Astrocyte (in vitro differentiated cells and primary cell): ENCODE data around the gene IMPDH1. TPM values are rescaled to one million over a fixed set of nuclear protein-coding genes. Genes with fewer than 3 reads are reported as not detected.

Source experiments
- DNase-seq: peaks from one replicate; pipeline ENCODE4 v3.0.0-alpha.2; 2010; ENCODE audit warnings: low read depth
- FAIRE-seq: peaks from 2 replicates; lab custom pipeline; 2011; peaks lifted over from hg19 to GRCh38; lab: Jason Lieb, UNC
- H2AFZ ChIP-seq: 2 replicates; pipeline ENCODE4 v1.6.0; 2012; ENCODE audit warnings: low read depth, low read length, inconsistent platforms
- H3K27ac ChIP-seq: 2 replicates; pipeline ENCODE4 v1.5.1; 2011; ENCODE audit warnings: low read depth, low read length, inconsistent platforms
- H3K27me3 ChIP-seq: 2 replicates; pipeline ENCODE4 v1.6.0; 2011; ENCODE audit warnings: low read length, inconsistent platforms; ENCODE audit not compliant: insufficient read depth
- H3K36me3 ChIP-seq: 2 replicates; pipeline ENCODE4 v1.5.1; 2011; ENCODE audit warnings: low read length, inconsistent platforms; ENCODE audit not compliant: insufficient read depth
- H3K4me1 ChIP-seq: 2 replicates; pipeline ENCODE4 v1.5.1; 2011; ENCODE audit warnings: low read length, inconsistent platforms; ENCODE audit not compliant: insufficient read depth
- H3K4me2 ChIP-seq: 2 replicates; pipeline ENCODE4 v1.6.0; 2012; ENCODE audit warnings: low read length, inconsistent platforms
- H3K4me3 ChIP-seq: 2 replicates; pipeline ENCODE4 v1.5.1; 2011; ENCODE audit warnings: low read depth, mild to moderate bottlenecking, low read length, inconsistent platforms; ENCODE audit not compliant: insufficient read depth
- H3K79me2 ChIP-seq: 2 replicates; pipeline ENCODE4 v1.6.0; 2012; ENCODE audit warnings: mild to moderate bottlenecking, low read length, inconsistent platforms; ENCODE audit not compliant: insufficient read depth
- H3K9ac ChIP-seq: 2 replicates; pipeline ENCODE4 v1.6.0; 2012; ENCODE audit warnings: mild to moderate bottlenecking, low read length, inconsistent platforms
- H3K9me3 ChIP-seq: 2 replicates; pipeline ENCODE4 v1.5.1; 2012; ENCODE audit warnings: low read depth, mild to moderate bottlenecking, low read length, inconsistent platforms; ENCODE audit not compliant: insufficient read depth
- H4K20me1 ChIP-seq: 2 replicates; pipeline ENCODE4 v1.6.0; 2012; ENCODE audit warnings: low read length, inconsistent platforms; ENCODE audit not compliant: insufficient read depth
- H3K27ac Mint-ChIP-seq: one replicate; pipeline ENCODE4 v1.8.0; 2021; ENCODE audit warnings: mild to moderate bottlenecking, mixed read lengths; ENCODE audit not compliant: unreplicated experiment
- H3K27me3 Mint-ChIP-seq: one replicate; pipeline ENCODE4 v1.8.0; 2021; ENCODE audit warnings: low read depth, mixed read lengths; ENCODE audit not compliant: unreplicated experiment
- H3K36me3 Mint-ChIP-seq: one replicate; pipeline ENCODE4 v1.8.0; 2021; ENCODE audit warnings: low read depth, mixed read lengths; ENCODE audit not compliant: unreplicated experiment
- H3K4me1 Mint-ChIP-seq: one replicate; pipeline ENCODE4 v1.8.0; 2021; ENCODE audit warnings: low read depth, mixed read lengths; ENCODE audit not compliant: unreplicated experiment
- H3K4me3 Mint-ChIP-seq: one replicate; pipeline ENCODE4 v1.8.0; 2021; ENCODE audit warnings: mild to moderate bottlenecking, moderate library complexity, mixed read lengths; ENCODE audit not compliant: unreplicated experiment
- H3K9me3 Mint-ChIP-seq: one replicate; pipeline ENCODE4 v1.8.0; 2021; ENCODE audit warnings: mild to moderate bottlenecking, mixed read lengths; ENCODE audit not compliant: unreplicated experiment
- EZH2 ChIP-seq: IDR thresholded peaks from 2 replicates; pipeline ENCODE4 v1.6.1; 2012; ENCODE audit warnings: mild to moderate bottlenecking, low read length, inconsistent platforms; ENCODE audit not compliant: insufficient read depth
- total RNA-seq: library from RNA; stranded (reverse); gene quantifications from 2 replicates; pipeline ENCODE4 v1.2.1, GENCODE V29; 2021
- TF ChIP-seq, protein P1 (sequence below): IDR thresholded peaks from 2 replicates; pipeline ENCODE4 v1.5.1; 2011; ENCODE audit warnings: low read depth, mild to moderate bottlenecking, inconsistent platforms, low read length, moderate library complexity; ENCODE audit not compliant: insufficient read depth

IMPDH1 gene
- total RNA-seq, 1 donor from 2014 or later = 43.9 TPM

- FAIRE-seq (no peak), DNase-seq (no peak)
- Histone ChIP-seq H3K27ac (no peak overlapping the region), H3K9ac (no peak overlapping the region), H3K4me2 (no peak overlapping the region), H3K4me3 (no peak overlapping the region), H3K4me1 (no peaks in the 10 kb centered on the region), H3K9me3 (no peaks in the 10 kb centered on the region), H3K27me3 (peaks cover 2% of the 10 kb centered on the region), H2AFZ (no peak overlapping the region), H3K79me2 (no peaks in the 10 kb centered on the region), H4K20me1 (no peaks in the 10 kb centered on the region), H3K36me3 (no peaks in the 10 kb centered on the region)
- no peaks in the 10 kb centered on the region for H3K4me1 Mint-ChIP-seq
- H3K27ac Mint-ChIP-seq = no peak overlapping the region
- no peaks in the 10 kb centered on the region for H3K9me3 Mint-ChIP-seq
- H3K27me3 Mint-ChIP-seq = peaks cover 10% of the 10 kb centered on the region
- TF ChIP-seq, protein P1, sequence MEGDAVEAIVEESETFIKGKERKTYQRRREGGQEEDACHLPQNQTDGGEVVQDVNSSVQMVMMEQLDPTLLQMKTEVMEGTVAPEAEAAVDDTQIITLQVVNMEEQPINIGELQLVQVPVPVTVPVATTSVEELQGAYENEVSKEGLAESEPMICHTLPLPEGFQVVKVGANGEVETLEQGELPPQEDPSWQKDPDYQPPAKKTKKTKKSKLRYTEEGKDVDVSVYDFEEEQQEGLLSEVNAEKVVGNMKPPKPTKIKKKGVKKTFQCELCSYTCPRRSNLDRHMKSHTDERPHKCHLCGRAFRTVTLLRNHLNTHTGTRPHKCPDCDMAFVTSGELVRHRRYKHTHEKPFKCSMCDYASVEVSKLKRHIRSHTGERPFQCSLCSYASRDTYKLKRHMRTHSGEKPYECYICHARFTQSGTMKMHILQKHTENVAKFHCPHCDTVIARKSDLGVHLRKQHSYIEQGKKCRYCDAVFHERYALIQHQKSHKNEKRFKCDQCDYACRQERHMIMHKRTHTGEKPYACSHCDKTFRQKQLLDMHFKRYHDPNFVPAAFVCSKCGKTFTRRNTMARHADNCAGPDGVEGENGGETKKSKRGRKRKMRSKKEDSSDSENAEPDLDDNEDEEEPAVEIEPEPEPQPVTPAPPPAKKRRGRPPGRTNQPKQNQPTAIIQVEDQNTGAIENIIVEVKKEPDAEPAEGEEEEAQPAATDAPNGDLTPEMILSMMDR = no peak
- no peak for TF ChIP-seq EZH2
- no peaks in the 10 kb centered on the region for H3K36me3 Mint-ChIP-seq
- no peak overlapping the region for H3K4me3 Mint-ChIP-seq
Observed at GRCh38 chr7:128442356-128442755, 32.6 kb upstream of the IMPDH1 start.

- no peak for FAIRE-seq
- Histone ChIP-seq H3K27me3 (peaks cover 10% of the 10 kb centered on the region), H2AFZ (no peak overlapping the region), H3K4me2 (no peak overlapping the region), H3K36me3 (no peaks in the 10 kb centered on the region), H3K27ac (no peak overlapping the region), H3K4me3 (no peak overlapping the region), H3K9me3 (no peaks in the 10 kb centered on the region), H3K9ac (no peak overlapping the region), H3K4me1 (no peaks in the 10 kb centered on the region), H3K79me2 (no peaks in the 10 kb centered on the region), H4K20me1 (no peaks in the 10 kb centered on the region)
- no peaks in the 10 kb centered on the region for H3K4me1 Mint-ChIP-seq
- peaks cover 3% of the 10 kb centered on the region for H3K27me3 Mint-ChIP-seq
- TF ChIP-seq EZH2 = no peak
- TF ChIP-seq, protein P1 = no peak
- no peaks in the 10 kb centered on the region for H3K36me3 Mint-ChIP-seq
- no peak overlapping the region for H3K4me3 Mint-ChIP-seq
- DNase-seq = no peak
- H3K27ac Mint-ChIP-seq = no peak overlapping the region
- H3K9me3 Mint-ChIP-seq = no peaks in the 10 kb centered on the region
Observed at GRCh38 chr7:128437426-128438332, 27.9 kb upstream of the IMPDH1 start.

- DNase-seq (no peak), FAIRE-seq (no peak)
- Mint-ChIP-seq H3K4me1 (no peaks in the 10 kb centered on the region), H3K27me3 (peaks cover 9% of the 10 kb centered on the region), H3K36me3 (no peaks in the 10 kb centered on the region), H3K4me3 (no peak overlapping the region), H3K9me3 (no peaks in the 10 kb centered on the region), H3K27ac (no peak overlapping the region)
- H3K9me3 ChIP-seq = no peaks in the 10 kb centered on the region
- peaks cover 17% of the 10 kb centered on the region for H3K27me3 ChIP-seq
- no peak overlapping the region for H2AFZ ChIP-seq
- H3K4me3 ChIP-seq = no peak overlapping the region
- no peak overlapping the region for H3K9ac ChIP-seq
- H3K4me2 ChIP-seq = no peak overlapping the region
- no peaks in the 10 kb centered on the region for H3K36me3 ChIP-seq
- H3K79me2 ChIP-seq = no peaks in the 10 kb centered on the region
- H3K27ac ChIP-seq = no peak overlapping the region
- no peaks in the 10 kb centered on the region for H4K20me1 ChIP-seq
- no peak for TF ChIP-seq EZH2
- TF ChIP-seq, protein P1 = no peak
- no peaks in the 10 kb centered on the region for H3K4me1 ChIP-seq
Observed at GRCh38 chr7:128435327-128435686, 25.5 kb upstream of the IMPDH1 start.
